HL-60 (cell line): Measurements from ENCODE around the gene DYRK1A.

Experiments used
- CTCF ChIP-seq: IDR thresholded peaks from one replicate; pipeline ENCODE4 v1.5.1; 2011; ENCODE audit warnings: low read length, control low read depth, inconsistent platforms; ENCODE audit not compliant: insufficient read depth
- POLR2AphosphoS5 ChIP-seq: IDR thresholded peaks from 2 replicates; pipeline ENCODE4 v1.6.1; 2012; ENCODE audit warnings: low read depth

- no peak for TF ChIP-seq CTCF
- no peak for TF ChIP-seq POLR2AphosphoS5
Measured at GRCh38 chr21:37424396-37424795, 57.8 kb downstream of the DYRK1A start.
